ENCODE results near the gene LAMC3. TPM values are rescaled to one million over a fixed set of nuclear protein-coding genes. Genes with fewer than 3 reads are reported as not detected.

LAMC3 gene
- total and polyA plus RNA-seq, 9 of the 15 experiments (the other 6 are each of a cell fraction or from before 2014, with no cell fraction given), result 0.10 TPM; not detected in 8

DNA sequence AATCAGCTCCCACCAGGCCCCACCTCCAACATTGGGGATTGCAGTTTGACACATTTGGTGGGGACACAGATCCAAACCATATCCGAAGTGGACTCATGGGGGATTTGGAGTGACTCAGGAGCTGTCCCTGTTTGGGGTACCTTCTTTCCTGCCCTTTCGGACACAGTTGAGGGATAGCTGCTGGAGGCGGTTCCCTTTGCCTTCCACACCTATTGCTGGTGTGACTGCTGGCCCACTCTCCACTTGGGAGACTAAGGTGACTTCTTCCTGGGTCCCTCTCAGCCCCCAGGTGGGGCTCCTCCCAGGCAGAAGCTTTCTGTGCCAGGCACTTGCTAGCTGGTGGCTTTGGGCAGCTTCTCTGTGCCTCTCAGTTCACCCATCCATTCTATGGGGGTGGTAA is 26.6 kb downstream of the LAMC3 start (continued):
- TF ChIP-seq, protein P1, sequence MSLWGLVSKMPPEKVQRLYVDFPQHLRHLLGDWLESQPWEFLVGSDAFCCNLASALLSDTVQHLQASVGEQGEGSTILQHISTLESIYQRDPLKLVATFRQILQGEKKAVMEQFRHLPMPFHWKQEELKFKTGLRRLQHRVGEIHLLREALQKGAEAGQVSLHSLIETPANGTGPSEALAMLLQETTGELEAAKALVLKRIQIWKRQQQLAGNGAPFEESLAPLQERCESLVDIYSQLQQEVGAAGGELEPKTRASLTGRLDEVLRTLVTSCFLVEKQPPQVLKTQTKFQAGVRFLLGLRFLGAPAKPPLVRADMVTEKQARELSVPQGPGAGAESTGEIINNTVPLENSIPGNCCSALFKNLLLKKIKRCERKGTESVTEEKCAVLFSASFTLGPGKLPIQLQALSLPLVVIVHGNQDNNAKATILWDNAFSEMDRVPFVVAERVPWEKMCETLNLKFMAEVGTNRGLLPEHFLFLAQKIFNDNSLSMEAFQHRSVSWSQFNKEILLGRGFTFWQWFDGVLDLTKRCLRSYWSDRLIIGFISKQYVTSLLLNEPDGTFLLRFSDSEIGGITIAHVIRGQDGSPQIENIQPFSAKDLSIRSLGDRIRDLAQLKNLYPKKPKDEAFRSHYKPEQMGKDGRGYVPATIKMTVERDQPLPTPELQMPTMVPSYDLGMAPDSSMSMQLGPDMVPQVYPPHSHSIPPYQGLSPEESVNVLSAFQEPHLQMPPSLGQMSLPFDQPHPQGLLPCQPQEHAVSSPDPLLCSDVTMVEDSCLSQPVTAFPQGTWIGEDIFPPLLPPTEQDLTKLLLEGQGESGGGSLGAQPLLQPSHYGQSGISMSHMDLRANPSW (CRISPR knock-in tag; IDR thresholded peaks at IDR 0.05), result 0 out of 2 replicates have a peak, but pooled peaks have one; percentile 20

- Histone ChIP-seq H3K9me3 (replicated peaks; ENCODE audit: control insufficient read depth, insufficient read depth, low read depth, low read length) (0 out of 2 replicates have a peak, but pooled peaks cover 2% of the 10 kb centered on the region), H3K27ac (ENCODE audit: extremely low read depth, low read depth, low read length) (no peak overlapping the region), H4K20me1 (replicated peaks; ENCODE audit: control insufficient read depth, insufficient read depth, low read length) (peaks cover 72% of the 10 kb centered on the region), H3K4me2 (ENCODE audit: insufficient read depth, low read length) (no peak overlapping the region), H3K36me3 (ENCODE audit: control insufficient read depth, insufficient read depth, low read length) (no peaks in the 10 kb centered on the region), H3K4me3 (no peak overlapping the region), H3K9me1 (ENCODE audit: control insufficient read depth, insufficient read depth, low read length) (peaks cover 18% of the 10 kb centered on the region), H3K9ac (ENCODE audit: insufficient read depth in 1 of 2, low read depth in 2 of 2, low read length in 2 of 2) (no peak overlapping the region), H2AFZ (ENCODE audit: low read depth, low read length) (no peak overlapping the region), H3K4me1 (replicated peaks in 1 of 2; ENCODE audit: control insufficient read depth in 2 of 2, insufficient read depth in 2 of 2, low read length in 2 of 2) (peaks cover 0 to 37% of the 10 kb centered on the region in 2 experiments; a peak in 2 of 5 replicates), H3K79me2 (ENCODE audit: control insufficient read depth, insufficient read depth, low read length) (no peaks in the 10 kb centered on the region), H3K27me3 (ENCODE audit: control insufficient read depth in 2 of 2, insufficient read depth in 2 of 2, low read length in 2 of 2) (peaks cover 89 to 98% of the 10 kb centered on the region in 2 experiments)
- no peak for FAIRE-seq
- no peak for ATAC-seq
- peak in 1 of 4 experiments; percentile 61 for DNase-seq (ENCODE audit: extremely low read depth in 1 of 4, low spot score in 3 of 4)
- WGBS (ENCODE audit: insufficient coverage, low coverage, missing lambda C conversion rate), result 2% methylated on average over 24 of the region's 24 CpGs
- intact Hi-C loops (cut with micrococcal nuclease) (no loop called here), in situ Hi-C loops (cut with MboI) (loop anchor here (10.0 kb wide), 1 partner anchor 331 kb away; no protein-coding TSS in a partner anchor)
- ChIA-PET POLR2A (interaction anchor here (0.7 to 99.3 kb wide), 9 partner anchors 11 to 216 kb away, joined by 3 to 3336 read pairs (median 9); partner anchors contain the start of genes AIF1L and NUP214), CTCF (ENCODE audit: low intra/inter-chr PET ratio) (interaction anchor here (2.1 kb wide), 1 partner anchor 10 kb away, joined by 4 read pairs; no protein-coding TSS in a partner anchor)
- no TSS peak for BruUV-seq (replicated peaks)
- TF ChIP-seq, protein P2, sequence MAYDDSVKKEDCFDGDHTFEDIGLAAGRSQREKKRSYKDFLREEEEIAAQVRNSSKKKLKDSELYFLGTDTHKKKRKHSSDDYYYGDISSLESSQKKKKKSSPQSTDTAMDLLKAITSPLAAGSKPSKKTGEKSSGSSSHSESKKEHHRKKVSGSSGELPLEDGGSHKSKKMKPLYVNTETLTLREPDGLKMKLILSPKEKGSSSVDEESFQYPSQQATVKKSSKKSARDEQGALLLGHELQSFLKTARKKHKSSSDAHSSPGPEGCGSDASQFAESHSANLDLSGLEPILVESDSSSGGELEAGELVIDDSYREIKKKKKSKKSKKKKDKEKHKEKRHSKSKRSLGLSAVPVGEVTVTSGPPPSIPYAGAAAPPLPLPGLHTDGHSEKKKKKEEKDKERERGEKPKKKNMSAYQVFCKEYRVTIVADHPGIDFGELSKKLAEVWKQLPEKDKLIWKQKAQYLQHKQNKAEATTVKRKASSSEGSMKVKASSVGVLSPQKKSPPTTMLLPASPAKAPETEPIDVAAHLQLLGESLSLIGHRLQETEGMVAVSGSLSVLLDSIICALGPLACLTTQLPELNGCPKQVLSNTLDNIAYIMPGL (CRISPR knock-in tag; IDR thresholded peaks at IDR 0.05), result 0 out of 2 replicates have a peak, but pooled peaks have one; percentile 8
- TF ChIP-seq FOXM1 (IDR thresholded peaks at IDR 0.05; ENCODE audit: low read depth), result no peak
- no peak for TF ChIP-seq FOXM1 (CRISPR knock-in tag; IDR thresholded peaks at IDR 0.05; ENCODE audit: low read depth)
- no peak for TF ChIP-seq ZBTB1 (CRISPR knock-in tag; IDR thresholded peaks at IDR 0.05; ENCODE audit: borderline replicate concordance, low read depth)
Observed at GRCh38 chr9:131036071-131036470, 27.1 kb downstream of the LAMC3 start.

Data from K562 (cell line).